Activated CD8-positive, alpha-beta memory T cell treated with anti-CD3 and anti-CD28 coated beads, Interleukin-2, amount 50 U/mL, for 48 hours (primary cell): ENCODE data around the gene NACC2.

Experiments used
- DNase-seq: peaks from one replicate; pipeline ENCODE4 v3.0.0-alpha.2; 2020

The NACC2 gene

DNA sequence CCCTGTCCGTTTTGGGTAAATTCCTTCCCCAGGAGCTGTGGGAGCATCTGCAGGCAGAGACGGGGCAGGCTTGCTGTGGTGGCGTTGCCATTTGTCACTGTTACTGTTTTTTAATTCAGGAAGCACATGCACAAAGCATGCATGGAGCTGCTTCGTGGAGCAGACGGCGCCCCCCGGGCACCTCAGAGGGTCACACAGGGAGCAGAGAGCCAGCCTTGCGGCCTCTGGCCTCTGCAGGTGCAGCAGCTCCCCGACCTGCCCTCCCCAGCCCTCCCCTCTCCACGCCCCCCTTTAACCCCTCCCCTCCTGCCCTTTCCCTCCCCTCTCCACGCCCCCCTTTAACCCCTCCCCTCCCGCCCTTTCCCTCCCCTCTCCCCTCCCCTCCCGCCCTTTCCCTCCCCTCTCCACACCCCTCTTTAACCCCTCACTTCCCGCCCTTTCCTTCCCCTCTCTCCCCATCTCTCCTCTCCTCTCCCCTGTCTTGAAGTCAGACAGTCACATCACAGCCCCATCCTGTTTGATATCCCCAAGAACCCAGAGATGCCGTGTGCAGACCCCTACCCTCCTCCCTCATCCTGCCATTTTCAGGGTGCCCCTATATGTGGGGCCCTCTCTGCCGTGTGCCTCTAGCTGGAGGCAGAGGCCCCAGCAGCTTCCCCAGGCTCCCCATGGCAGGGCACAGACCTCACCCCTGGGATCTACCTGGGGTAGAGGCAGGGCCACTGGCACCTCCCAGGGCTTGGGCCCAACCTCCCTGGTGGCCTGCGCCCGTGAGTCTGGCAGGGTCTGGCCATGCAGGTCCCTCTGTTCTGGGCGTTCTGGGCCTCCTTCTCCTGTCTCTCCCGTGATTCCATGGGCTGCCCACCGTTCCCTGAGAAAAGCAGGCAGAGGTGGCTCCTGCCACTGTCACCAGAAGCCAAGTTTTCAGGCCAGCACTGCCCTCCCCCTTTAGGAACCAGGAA, 104.3 kb downstream of the NACC2 start:
- DNase-seq, result no peak

DNA sequence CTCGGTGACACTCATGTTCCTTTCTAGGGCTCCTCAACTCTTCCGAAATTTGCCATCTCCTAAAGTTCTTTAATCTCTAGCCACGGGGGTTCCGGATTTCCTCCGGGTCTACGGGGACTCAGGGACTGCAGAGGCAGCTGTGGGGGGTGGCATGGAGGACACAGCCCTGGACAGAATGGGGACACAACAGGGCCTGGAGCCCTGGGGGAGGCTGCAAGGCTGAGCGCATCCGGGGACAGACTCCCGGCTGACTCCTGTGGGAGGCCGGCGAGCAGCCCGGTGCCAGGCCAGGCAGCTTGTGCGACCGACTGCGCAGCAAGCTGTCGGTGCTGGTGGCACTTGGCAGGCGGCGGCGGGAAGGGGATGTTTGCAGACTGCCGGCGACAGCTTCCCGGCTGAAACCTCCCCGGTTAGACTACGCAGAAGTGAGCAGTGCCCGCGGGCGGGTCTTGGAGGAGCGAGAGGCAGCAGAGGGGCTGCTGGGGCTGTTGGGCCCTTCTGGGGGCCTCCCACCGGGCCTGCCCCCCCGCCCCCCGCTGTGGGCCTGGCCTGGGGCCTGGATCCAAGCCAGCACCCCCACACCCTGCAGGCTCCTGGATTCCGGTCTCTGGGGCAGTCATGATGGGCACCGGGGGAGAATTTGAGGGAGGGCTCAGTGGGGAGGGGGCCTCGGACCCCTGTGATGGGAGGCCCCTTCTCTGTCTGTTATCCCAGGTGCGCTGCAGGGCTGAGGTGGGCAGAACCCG, 105.2 kb downstream of the NACC2 start:
- DNase-seq, result no peak

DNA sequence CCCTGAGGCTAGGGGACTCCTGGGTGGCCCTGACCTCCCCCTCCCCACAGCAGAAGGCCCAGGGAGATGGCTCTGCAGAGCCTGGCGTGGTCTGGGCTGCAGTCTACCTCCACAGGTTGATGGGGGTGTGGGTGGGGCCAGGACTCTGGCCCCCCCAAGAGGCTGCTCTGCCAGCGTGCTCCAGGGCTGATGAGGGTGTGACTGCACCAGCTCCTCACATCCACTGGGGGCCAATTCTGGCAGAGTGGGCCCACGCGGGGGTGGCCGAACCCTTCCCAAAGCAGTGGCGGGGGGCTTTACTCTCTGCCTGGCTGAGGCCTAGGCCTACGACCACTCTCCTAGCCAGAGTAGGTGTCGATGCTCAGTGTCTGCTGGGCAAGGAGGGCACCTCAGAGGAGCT, 105.9 kb downstream of the NACC2 start:
- no peak for DNase-seq

DNA sequence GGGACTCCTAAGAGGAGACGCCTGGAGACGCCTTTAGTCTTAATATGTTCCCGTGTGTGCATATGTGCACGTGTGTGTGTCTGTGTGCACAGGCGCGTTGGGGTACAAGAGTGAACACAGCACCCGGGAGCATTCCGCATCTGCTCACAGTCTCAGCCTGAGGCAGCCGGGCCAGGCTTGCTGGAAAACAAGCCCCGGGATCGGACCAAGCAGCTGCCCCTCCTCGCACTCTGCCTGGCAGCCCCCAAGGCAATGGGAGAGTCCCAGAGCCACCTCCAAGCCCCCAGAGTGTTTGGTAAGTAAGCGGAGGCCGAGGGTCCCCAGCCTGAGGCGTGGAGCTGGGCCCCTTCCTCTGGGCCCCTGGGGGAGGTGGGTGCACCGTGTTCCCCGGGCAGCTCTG, 106.6 kb downstream of the NACC2 start:
- no peak for DNase-seq

DNA sequence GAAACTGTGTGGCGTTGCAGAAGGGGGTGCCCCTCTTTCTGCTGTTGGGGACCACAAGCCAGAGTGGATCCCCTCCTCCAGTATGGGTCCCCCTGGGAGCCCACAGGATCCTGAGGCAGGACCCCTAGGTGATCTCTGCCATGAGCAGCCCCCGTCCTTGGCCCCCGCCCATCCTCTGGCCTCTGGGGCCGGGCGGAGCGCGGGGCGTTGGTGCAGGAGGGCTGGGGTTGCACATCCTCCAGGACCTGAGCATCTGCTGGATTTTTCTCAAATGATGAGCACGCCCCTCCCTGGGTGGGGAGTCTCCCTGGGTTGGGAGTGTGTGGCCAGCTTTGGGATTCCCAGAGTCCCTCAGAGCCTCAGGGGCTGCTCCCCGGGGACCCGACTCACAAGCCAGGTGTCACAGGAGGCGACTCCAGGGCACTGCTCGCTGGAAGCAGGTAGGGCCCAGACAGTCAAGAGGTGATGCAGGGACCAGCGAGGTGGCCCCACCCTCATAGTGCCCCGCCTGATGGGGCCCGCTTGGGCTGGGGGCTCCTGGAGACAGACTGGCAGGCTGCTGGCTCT, 107.2 kb downstream of the NACC2 start:
- no peak for DNase-seq

DNA sequence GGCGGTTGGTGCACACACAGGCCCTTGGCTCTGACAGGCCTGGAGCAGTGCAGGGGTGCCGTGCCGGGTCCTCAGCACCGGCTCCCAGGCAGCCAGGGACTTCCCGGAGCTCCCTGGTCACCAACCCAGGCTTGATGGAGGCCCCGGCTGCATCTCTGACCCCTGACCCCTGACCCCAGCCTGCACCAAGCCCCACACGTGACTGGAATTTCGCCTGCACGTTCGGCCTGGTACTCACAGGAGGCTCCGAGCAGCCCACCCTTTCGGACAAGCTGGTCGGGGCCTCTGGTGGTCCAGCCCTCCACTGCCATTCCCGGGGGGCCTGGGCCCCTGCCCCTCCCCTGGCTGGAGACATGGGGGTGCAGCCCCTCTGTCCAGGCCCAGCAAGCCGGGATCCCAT, 108.5 kb downstream of the NACC2 start:
- DNase-seq, result no peak

DNA sequence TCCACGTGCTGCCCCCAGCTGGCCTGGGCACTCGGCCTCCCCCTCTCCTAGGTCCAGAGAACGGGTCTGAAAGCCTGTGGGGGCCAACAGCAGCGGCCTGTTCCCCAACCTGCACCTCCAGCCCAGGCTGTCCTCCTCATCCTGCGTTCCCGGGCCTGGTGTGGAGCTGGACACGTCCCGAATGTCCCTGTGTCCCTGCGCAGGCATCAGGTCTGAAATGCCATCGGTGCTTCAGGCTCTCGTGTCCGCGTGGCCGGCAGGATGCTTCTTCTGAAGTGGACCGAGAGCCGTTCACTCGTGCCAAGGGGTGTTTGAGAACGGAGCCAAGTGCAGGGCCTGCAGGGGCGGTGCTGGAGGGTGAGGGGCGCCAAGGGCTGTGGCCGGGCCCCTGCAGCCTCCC, 109.2 kb downstream of the NACC2 start:
- DNase-seq, result no peak

DNA sequence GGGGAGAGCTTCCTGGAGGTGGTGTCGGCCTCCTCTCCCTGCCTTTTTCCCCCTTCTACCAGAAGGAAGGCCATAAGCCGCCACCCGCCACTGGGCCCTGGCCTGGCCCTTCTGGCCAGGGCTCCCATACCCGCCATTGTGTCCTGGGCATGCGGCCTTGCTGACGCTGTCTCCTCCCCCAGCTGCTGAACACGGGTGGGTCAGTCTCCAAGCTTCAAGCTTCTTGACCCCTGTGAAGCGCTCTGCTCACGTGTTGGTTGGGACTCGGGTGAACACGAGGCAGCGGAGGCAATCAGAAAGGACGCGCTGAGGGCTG, 109.7 kb downstream of the NACC2 start:
- DNase-seq, result no peak

DNA sequence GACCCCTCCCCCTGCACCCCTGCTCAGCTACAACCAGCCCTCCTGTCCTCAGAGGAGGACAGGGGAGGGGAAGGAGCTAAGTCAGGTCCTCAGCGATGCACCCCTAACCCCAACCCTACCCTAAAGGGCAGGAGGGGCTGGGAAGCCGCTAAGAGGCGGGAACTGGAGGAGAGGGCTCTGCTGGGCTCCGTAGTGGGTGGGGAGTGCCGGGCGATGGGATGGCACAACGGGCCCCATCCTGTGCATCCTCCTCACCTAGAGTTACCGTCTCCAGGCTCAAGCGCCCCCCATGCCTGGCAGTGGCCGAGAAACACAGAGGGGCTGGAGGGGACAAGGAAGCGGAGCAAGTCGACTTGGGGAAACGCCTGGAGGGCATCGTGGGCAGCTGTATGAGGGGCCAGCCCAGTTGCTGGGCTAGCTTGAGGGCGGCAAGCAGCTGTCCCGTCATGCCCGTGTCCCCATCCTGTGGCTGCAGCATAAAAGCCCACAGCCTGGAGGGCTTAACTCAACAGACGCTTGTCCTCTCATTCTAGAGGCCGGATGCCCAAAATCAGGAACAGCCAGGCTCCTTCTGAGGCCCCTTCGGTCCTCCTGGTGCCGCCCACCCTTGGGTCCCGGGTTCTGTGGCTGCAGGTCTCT, 110.9 kb downstream of the NACC2 start:
- no peak for DNase-seq

DNA sequence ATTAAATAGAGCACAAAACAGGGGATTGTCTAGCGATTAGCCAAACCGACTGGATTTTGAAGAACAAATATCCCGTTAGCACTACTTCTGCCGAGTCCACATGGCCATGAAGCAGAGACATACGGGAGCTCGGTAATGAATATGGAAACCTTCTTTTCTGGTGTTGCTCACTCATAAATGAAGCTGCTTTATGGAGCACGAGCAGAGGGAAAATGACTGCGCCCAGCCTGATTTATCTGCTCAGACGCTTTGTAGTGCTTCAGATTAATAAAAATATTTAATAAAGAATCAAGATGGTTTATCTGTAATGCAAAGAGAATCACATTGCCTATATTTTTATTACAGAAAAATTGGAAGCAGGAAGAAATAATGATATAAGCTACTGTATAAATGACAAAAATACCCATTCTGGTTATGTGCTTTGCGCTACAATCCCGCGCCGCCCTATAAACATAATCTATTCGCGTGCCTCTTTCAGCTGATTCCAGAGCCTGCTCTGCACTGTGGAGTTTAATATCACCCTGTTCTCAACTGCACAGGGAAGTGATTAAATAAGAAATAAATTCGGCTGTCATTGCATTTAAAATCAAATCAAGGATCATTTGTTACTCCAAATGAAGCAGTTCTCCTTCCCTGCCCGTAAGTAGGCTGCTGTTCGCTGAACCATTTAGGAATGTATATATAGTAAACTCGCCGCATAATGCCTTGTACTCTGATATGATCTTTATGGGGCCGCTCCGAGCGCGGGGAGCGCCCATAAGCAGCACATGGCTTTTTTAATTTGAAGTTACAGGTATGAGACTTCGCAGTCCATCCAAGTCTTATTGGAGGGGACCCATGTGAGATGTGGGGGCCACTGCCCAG, 111.6 kb downstream of the NACC2 start:
- no peak for DNase-seq

DNA sequence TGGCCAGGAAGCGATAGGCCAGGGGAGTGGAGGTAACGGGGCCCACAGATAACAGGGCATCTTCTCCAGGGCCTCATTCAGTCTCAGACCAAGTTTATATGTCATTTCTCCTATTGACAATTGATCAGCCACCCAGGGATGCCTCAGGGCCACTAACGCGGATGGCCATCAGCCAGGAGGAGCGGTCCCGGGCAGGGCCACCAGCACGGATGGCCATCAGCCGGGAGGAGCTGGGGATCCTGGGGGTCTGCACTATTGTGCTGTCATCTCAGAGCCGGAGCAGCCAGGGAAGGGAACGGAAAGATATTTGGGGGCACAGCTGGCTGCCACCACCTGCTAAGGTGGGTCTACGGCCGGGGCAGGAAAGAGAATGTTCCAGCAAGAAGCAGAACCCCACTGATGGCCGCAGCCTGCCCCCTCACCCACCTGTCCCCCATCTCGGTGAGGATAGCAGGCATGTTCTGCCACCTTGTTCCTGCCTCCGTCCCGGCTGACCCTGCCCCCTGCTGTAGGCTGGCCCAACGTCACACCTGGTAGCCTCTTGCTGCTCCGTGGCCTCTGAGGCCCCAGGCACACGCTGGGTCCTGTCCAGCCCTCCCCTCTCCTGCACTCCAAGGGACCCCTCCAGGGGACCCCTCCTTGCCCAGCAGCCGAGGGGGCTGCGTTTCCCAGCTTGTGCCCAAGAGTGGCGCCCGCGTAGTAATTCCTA, 112.4 kb downstream of the NACC2 start:
- DNase-seq, result no peak

DNA sequence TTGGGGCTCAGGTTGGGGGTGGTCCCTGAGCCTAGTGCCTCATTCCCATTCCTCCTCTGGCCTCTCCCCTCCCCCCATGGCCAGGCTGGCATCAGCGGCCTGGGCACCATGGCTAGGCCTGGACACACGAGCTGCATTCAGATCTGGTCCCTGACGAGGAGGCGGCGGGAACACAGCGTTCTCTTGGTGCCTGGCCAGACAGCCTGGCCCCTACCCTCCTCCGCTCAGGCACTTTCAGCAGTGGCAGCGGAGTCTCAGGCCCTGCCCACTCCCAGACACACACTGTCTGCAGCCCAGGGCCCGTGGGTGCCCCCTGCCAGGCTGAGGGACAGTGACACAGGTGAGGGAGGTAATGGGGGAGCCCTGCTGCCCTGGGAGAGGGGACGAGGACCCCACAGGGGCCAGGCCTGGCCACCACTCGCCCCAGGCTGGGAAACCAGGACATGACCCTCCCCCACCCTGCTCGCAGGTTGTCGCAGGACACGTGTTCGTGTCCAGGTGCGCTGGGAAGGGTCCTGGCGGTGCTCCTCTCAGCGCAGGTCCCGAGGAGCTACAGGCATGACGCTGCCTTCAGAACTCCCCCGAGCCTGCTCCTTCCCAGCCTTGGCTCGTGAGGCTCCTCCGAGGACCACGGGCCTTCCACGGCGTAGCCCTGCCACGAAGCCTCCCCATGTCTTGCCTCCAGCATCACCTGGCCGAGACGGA, 114.0 kb downstream of the NACC2 start:
- DNase-seq, result no peak

DNA sequence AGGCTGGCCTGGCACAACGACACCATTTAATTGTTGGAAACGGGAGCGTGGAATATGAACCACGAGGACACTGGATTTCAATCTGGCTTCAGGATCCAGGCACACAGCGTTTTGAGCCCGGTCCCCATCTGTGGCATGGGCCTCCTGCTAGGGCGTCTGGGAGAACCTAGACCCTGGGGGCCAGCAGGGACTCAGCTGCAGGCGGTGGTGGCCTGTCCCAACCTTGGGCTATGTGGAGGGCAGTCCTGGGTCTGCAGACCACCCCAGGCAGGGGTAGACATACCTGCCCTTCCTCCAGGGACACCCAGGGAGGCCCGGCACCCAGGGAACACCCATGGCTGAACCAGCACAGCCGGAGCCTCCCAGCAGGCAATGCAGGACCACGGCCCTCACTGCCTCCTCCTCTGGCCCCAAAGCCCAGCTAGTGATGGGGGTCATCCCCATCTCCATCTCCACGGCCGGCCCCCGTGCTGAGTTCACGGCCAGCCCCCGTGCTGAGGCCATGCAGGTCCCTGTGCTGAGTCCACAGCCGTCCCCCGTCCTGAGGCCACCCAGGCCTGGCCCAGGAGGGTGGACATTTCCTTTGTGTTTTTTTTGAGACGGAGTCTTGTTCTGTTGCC, 115.4 kb downstream of the NACC2 start:
- DNase-seq, result no peak

DNA sequence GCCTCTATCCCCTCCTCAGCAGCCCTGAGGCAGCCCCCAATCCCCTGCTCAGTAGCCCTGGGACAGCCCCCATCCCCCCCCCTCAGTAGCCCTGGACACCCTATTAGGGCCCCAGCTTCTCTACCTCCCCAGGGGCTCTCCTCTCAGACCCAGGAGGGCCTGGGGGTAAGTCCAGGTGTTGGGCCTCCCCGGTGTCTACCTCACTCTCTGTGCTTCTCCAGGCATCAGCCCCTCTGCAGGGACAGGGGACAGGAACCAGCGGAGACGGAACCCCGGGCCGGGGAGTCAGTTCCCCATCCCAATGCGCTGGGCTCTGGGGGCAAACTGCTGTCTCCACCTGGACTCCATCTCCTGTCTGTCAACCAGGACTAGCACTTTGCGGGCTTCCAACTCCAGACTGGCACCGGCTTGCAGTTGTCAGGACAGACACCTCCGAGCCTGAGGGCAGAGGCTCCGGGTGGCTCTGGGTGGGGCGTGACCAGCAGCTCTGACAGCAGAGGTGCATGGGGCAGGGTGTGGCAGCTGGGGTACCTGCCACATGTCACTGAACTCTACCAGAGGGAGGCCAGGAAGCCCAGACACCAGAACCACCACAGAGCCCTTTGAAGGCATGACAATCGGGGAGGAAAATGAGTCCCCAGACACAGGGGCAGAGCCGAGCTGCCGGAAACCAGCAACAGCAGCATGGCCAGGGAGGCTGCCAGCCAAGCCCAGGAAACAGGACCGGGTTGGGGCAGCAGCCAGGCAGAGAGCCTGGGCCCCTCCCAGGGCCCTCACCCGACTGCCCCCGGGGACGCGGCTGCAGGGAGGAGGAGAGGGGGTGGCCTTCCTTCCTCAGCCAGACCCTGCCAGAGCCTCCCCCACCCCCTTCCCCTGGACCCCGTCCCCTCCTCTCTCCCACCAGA, 116.2 kb downstream of the NACC2 start:
- no peak for DNase-seq

DNA sequence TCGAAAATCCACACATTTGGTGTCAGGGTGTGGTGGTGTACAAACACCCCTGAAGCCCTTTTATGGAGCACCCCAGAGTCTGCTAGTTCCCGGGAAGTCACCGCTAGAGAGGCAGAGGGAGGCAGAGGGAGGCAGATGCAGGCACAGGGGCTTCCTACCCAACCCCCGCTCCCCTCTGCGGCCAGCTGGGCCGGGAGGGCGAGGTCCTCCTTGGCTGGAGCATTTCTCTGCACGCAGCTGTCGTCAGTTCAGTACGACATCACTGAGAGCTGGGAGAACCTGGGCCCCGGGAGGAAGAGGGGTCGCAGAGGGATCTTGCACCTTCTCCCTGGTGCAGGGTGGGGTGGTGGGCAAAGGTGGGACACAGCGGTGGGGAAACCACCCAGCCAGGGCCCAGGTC, 118.1 kb downstream of the NACC2 start:
- no peak for DNase-seq

DNA sequence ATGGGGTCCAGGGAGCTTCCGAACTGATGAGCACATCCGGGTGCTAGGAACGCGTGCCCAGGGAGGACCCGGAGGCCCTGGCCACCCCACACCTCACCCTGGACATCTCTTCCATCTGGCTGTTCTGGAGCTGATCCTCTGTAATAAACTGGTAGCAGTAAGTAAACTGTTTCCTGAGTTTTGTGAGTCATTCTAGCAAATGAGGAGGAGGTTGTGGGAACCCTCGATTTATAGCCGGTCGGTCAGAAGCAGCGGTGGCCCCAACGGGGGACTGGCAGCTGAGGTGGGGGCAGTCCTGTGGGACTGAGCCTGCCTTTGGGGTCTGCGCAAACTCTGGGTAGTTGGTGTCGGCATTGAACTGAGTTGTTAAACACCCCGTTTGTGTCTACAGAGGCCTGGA, 118.6 kb downstream of the NACC2 start:
- DNase-seq, result no peak

DNA sequence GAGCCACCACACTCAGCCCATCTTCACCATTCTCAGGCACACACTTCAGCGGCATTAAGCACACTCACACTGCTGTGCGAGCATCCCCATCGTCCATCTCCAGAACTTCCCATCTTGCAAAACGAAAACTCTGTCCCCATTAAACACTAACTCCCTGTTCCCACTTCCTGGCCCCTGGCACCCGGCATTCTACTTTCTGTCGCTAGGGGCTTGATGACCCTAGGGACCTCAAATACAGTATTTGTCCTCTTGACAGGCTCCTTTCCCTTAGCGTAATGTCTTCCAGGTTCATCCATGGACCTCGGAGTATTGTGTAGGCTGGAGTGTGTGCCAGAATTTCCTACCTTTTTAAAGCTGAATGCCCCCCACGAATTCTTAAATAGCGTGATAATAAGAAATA, 119.3 kb downstream of the NACC2 start:
- no peak for DNase-seq

DNA sequence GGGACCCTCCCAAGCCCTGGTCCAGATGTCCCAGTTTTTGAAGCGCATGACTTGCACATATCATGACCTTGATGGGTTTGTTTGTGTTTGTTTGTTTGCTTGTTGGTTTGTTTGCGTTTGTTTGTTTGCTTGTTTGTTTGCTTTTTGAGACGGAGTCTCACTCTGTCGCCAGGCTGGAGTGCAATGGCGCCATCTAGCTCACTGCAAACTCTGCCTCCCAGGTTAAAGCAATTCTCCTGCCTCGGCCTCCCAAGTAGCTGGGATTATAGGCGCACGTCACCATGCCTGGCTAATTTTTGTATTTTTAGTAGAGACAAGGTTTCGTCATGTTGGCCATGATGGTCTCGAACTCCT, 120.9 kb downstream of the NACC2 start:
- no peak for DNase-seq
